Activated CD4-positive, alpha-beta T cell treated with anti-CD3 and anti-CD28 coated beads for 36 hours (primary cell): ENCODE results near the gene TPM1. TPM values are rescaled to one million over a fixed set of nuclear protein-coding genes. Genes with fewer than 3 reads are reported as not detected.

Source experiments
- ATAC-seq: fragments of 200-7000 bp; cut with Tn5 transposase; one replicate; pipeline ENCODE4 v1.10.0; 2021; ENCODE audit warnings: mild to moderate bottlenecking, moderate library complexity
- CTCF ChIA-PET: fragments of 350-600 bp; sonication (Branson Sonifier 250); formaldehyde crosslinking; loops from one replicate; lab custom pipeline; 2021; ENCODE audit warnings: antibody characterized with exemption; lab: Charles Lee
- POLR2A ChIA-PET: fragments of 350-600 bp; sonication (Branson Sonifier 250); formaldehyde crosslinking; loops from one replicate; lab custom pipeline; 2021; ENCODE audit warnings: antibody characterized with exemption, inconsistent platforms; lab: Charles Lee
- DNase-seq: peaks from one replicate; pipeline ENCODE4 v3.0.0-alpha.2; 2020
- H3K27ac Mint-ChIP-seq: one replicate; pipeline ENCODE4 v1.8.0; 2021; ENCODE audit warnings: mixed read lengths
- H3K27me3 Mint-ChIP-seq: one replicate; pipeline ENCODE4 v1.8.0; 2021; ENCODE audit warnings: mixed read lengths
- H3K36me3 Mint-ChIP-seq: one replicate; pipeline ENCODE4 v1.8.0; 2021; ENCODE audit warnings: low read depth, mixed read lengths
- H3K4me1 Mint-ChIP-seq: one replicate; pipeline ENCODE4 v1.8.0; 2021; ENCODE audit warnings: mixed read lengths
- H3K4me3 Mint-ChIP-seq: one replicate; pipeline ENCODE4 v1.8.0; 2021; ENCODE audit warnings: mild to moderate bottlenecking, moderate library complexity, mixed read lengths
- H3K9me3 Mint-ChIP-seq: one replicate; pipeline ENCODE4 v1.8.0; 2021; ENCODE audit warnings: low read depth, mixed read lengths
- intact Hi-C, 2 experiments: fragments of 100-400 bp; cut with DNase I in 1 of 2; cut with micrococcal nuclease in 1 of 2; formaldehyde crosslinking; loops; one replicate each; pipeline versions ENCODE4 v1.14.2 to v1.15.1; 2022 to 2024; cut with DNase I, micrococcal nuclease
- total RNA-seq, 2 experiments: library from RNA; stranded (reverse); gene quantifications; one replicate each; pipeline ENCODE4 v1.2.3, GENCODE V29; 2021

The TPM1 gene
- total RNA-seq, 2 experiments from 2014 or later = 7.6 to 8.9 TPM

DNA sequence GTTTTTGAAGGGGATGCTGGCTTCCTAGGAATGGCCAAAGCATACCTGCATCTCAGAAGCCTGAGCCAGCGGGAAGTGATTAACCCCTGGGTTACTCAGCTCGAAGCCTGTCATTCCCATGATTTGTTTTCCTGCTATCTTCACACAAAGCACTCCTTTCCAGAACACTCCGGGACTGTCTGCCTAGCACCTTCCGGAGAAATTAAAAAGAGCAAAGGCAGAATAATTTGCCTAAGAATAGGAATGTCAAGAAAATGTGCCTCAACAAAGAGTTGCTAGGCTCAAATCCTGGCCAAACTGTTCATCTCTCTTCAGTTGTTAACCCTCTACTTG, 34.1 kb downstream of the TPM1 start:
- H3K27me3 Mint-ChIP-seq = peaks cover 6% of the 10 kb centered on the region
- ATAC-seq = no peak
- no peak for DNase-seq
- no peaks in the 10 kb centered on the region for H3K4me1 Mint-ChIP-seq
- no peak overlapping the region for H3K4me3 Mint-ChIP-seq
- intact Hi-C loops = no loop called here
- H3K27ac Mint-ChIP-seq = no peak overlapping the region
- ChIA-PET POLR2A (no interaction called here), CTCF (interaction anchor here (1.2 kb wide), 1 partner anchor 10 kb away, joined by 6 read pairs; no protein-coding TSS in a partner anchor)
- no peaks in the 10 kb centered on the region for H3K9me3 Mint-ChIP-seq
- no peaks in the 10 kb centered on the region for H3K36me3 Mint-ChIP-seq

DNA sequence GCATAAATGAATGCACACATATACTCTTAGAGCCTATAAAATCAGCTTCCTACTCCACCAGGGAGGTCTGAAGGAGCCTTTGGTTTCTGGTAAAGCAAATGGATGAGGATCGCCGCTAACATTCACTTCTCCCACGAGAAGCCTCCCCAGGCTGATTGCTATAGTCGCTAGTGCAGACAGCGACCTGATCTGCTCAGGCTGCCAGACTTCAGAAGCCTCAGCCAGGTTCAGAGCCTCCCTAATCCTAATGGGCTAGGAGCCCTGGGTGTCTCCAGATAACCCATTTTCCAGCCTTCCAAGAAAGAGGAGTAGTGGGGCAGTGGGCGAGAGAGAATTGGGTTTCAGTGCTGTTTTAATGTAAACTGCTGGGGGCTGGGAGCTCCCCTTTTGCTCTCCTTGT, 35.4 kb downstream of the TPM1 start:
- no peaks in the 10 kb centered on the region for H3K36me3 Mint-ChIP-seq
- DNase-seq = no peak
- POLR2A ChIA-PET = no interaction called here
- intact Hi-C loops = no loop called here
- H3K9me3 Mint-ChIP-seq = no peaks in the 10 kb centered on the region
- no peaks in the 10 kb centered on the region for H3K4me1 Mint-ChIP-seq
- H3K27me3 Mint-ChIP-seq = peaks cover 6% of the 10 kb centered on the region
- no peak overlapping the region for H3K27ac Mint-ChIP-seq
- ATAC-seq = no peak
- CTCF ChIA-PET = interaction anchor here (0.7 to 1.3 kb wide), 4 partner anchors 9 to 427 kb away, joined by 3 to 6 read pairs (median 3); no protein-coding TSS in a partner anchor
- no peak overlapping the region for H3K4me3 Mint-ChIP-seq

DNA sequence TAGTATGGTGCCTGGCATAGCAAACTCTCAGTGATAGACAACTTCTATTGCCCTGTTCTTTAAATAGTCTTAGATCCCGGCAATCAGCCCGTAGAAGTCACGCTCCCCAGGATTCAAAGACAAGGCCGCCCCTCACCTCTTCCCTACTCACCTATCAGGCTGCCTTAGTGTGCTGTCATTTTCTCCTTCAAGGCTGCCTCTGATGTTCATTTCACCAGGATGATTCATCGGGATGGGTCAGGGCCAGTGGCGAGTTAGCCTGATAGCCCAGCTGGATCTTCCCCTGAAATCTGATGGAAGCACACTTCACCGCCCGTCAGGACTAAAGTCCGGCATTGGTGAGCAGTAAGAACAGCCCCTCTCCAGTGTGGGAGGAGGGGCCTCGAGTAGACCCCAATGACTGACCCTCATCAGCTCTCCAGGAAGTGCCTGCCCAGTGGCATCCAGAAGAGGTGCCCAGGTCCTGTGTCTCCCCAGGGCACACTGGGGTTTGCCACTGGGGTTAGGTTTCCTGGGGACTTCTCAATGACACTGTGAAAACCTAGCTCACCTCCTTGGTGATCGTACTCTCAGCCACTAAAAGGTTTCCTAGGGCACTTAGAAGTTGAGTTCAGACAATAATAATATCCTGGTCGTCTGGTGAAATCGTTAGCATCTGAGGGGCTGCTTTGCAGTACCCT, 37.5 kb downstream of the TPM1 start:
- ATAC-seq (no peak), DNase-seq (no peak)
- intact Hi-C loops = no loop called here
- Mint-ChIP-seq H3K36me3 (no peaks in the 10 kb centered on the region), H3K27me3 (peaks cover 6% of the 10 kb centered on the region), H3K4me3 (no peak overlapping the region), H3K4me1 (no peaks in the 10 kb centered on the region), H3K27ac (no peak overlapping the region), H3K9me3 (no peaks in the 10 kb centered on the region)
- ChIA-PET POLR2A (no interaction called here), CTCF (interaction anchor here (0.6 to 1.5 kb wide), 3 partner anchors 13 to 732 kb away, joined by 3 to 5 read pairs (median 3); no protein-coding TSS in a partner anchor)

DNA sequence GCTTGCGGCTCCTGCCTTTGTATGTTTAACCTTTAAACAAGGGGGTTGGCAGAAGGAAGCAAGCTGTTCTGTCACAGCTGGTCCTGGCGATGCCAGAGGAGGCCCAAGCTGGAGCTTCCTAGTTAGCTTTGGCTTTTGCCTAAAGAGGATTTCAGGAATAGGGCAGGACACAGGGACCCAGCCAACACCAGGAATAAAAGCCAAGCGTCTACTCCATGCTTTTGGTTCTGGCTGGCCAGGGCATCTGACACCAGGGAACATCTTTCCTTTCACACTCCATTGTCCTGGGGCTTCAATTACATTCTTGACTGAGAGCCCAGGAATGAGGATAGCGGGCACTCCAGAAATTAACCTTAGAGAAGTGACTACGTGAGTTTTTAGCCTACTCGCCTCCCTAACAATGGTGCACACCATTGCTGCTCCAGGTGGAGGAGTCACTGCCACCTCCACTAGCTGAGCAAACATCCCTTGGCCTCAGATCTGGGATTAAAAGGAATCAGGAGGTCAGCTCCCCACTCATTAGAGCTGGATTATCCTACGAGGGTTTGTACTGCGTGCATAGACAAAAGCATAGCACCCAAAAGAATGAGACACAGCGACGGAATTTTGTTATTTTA, 38.2 kb downstream of the TPM1 start:
- Mint-ChIP-seq H3K9me3 (no peaks in the 10 kb centered on the region), H3K4me1 (no peaks in the 10 kb centered on the region), H3K27ac (no peak overlapping the region), H3K27me3 (peaks cover 6% of the 10 kb centered on the region), H3K36me3 (no peaks in the 10 kb centered on the region), H3K4me3 (no peak overlapping the region)
- intact Hi-C loops = no loop called here
- ATAC-seq = no peak
- CTCF ChIA-PET = interaction anchor here (1.5 kb wide), 1 partner anchor 12 kb away, joined by 3 read pairs; no protein-coding TSS in a partner anchor
- DNase-seq = no peak
- POLR2A ChIA-PET = no interaction called here

DNA sequence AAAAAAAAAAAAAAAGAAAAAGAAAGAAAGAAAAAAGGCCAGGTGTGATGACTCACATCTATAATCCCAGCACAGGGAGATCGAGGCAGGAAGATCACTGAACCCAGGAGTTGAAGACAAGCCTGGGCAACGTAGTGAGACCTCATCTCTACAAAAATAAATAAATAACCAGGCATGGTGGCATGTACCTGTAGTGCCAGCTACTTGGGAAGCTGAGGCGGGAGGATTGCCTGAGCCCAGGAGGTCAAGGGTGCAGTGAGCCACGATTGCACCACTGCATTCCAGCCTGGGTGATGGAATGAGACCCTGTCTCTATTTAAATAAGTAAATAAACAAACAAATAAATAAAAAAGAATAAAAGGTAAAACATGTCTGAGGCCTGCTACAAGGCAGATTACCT, 39.8 kb downstream of the TPM1 start:
- Mint-ChIP-seq H3K4me1 (no peaks in the 10 kb centered on the region), H3K27me3 (peaks cover 6% of the 10 kb centered on the region), H3K9me3 (no peaks in the 10 kb centered on the region), H3K27ac (no peak overlapping the region), H3K4me3 (no peak overlapping the region), H3K36me3 (no peaks in the 10 kb centered on the region)
- intact Hi-C loops = no loop called here
- POLR2A ChIA-PET = no interaction called here
- DNase-seq (no peak), ATAC-seq (no peak)
- CTCF ChIA-PET = no interaction called here

DNA sequence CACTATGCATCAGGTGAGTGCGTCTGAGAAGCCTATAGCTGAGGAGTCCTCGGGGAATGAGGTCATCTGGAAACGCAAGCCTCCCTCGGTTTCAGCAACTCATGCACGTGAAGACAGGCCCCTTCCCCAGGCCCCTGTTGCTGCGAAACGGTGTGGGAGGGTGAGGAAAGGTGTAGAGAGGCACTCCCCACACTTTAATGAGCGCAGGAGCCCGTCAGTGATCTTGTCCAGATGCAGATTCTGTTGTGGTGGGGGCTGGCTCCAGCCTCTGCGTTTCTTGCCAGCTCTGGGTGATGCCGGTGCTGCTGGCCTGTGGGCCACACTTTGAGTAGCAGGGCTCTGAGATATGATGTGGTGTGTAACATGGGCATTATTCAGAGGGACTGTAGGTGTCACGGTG, 40.5 kb downstream of the TPM1 start:
- ATAC-seq (no peak), DNase-seq (no peak)
- ChIA-PET POLR2A (no interaction called here), CTCF (no interaction called here)
- peaks cover 5% of the 10 kb centered on the region for H3K27me3 Mint-ChIP-seq
- no peaks in the 10 kb centered on the region for H3K36me3 Mint-ChIP-seq
- H3K9me3 Mint-ChIP-seq = no peaks in the 10 kb centered on the region
- intact Hi-C loops = no loop called here
- no peaks in the 10 kb centered on the region for H3K4me1 Mint-ChIP-seq
- no peak overlapping the region for H3K27ac Mint-ChIP-seq
- no peak overlapping the region for H3K4me3 Mint-ChIP-seq

DNA sequence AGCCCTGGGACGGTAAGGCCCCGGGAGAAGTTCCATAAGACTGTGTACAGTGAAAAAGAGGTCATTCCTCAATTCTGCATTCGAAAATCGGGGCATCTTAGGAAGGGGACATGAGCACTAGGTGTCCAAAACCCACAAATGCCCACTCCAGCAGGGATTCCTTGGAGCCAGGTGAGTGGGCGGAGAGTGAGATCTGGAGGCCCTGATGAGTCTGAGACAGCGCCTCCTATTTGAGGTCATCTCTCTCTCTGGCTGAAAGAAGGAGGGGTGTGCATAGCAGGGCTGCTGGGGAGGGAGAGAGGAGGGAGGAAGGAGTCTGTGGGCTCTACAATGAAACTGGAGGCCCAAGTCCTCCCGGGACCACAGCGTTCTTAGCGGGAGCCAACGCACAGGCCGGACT, 41.0 kb downstream of the TPM1 start:
- Mint-ChIP-seq H3K4me3 (no peak overlapping the region), H3K27me3 (peaks cover 5% of the 10 kb centered on the region), H3K27ac (no peak overlapping the region), H3K9me3 (no peaks in the 10 kb centered on the region), H3K4me1 (no peaks in the 10 kb centered on the region), H3K36me3 (no peaks in the 10 kb centered on the region)
- CTCF ChIA-PET = no interaction called here
- intact Hi-C loops = no loop called here
- POLR2A ChIA-PET = no interaction called here
- ATAC-seq = no peak
- DNase-seq = no peak

DNA sequence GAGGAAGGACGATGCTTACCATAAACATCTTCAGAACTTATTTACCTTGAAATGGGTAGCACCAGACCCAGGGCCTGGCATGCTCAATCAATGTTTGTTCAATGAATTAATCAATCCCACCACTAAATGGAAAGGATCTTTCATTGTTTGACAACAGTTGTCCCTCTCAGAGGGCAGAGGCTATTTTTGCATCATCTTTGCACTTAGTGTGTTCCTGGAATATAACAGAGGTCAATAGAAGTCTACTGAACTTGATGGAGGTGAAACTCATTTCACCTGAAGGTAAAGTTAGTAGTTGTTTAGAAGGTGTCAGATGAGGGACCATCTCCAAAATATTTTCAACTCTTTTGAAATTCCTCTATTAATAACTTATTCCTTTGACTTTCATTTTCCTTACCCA, 42.3 kb downstream of the TPM1 start:
- ChIA-PET POLR2A (no interaction called here), CTCF (interaction anchor here (0.9 to 1.0 kb wide), 3 partner anchors 9 to 240 kb away, joined by 3 read pairs; no protein-coding TSS in a partner anchor)
- intact Hi-C loops = no loop called here
- DNase-seq (no peak), ATAC-seq (no peak)
- no peaks in the 10 kb centered on the region for H3K4me1 Mint-ChIP-seq
- H3K36me3 Mint-ChIP-seq = no peaks in the 10 kb centered on the region
- no peak overlapping the region for H3K4me3 Mint-ChIP-seq
- no peak overlapping the region for H3K27ac Mint-ChIP-seq
- H3K9me3 Mint-ChIP-seq = no peaks in the 10 kb centered on the region
- H3K27me3 Mint-ChIP-seq = peaks cover 2% of the 10 kb centered on the region

DNA sequence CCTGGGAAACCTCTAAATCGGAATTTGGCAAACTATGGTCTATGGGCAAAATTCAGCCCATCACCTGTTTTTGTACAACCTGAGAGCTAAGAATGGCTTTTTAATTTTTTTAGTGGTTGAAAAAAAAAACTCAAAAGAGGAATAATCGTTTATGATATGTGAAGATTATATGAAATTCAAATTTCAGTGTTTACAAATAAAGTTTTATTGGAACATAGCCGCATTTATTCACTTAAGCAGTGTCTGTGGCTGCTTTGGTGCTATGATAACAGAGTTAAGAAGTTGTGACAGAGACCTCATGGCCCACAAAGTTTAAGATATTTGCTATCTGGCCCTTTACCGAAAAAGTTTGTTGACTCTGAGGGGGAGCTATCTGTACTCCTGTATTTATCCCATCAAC, 42.7 kb downstream of the TPM1 start:
- ChIA-PET CTCF (interaction anchor here (1.0 kb wide), 1 partner anchor 38 kb away, joined by 3 read pairs; no protein-coding TSS in a partner anchor), POLR2A (no interaction called here)
- Mint-ChIP-seq H3K27me3 (peaks cover 2% of the 10 kb centered on the region), H3K4me3 (no peak overlapping the region), H3K9me3 (no peaks in the 10 kb centered on the region), H3K36me3 (no peaks in the 10 kb centered on the region), H3K4me1 (no peaks in the 10 kb centered on the region), H3K27ac (no peak overlapping the region)
- no peak for DNase-seq
- ATAC-seq = no peak
- intact Hi-C loops = no loop called here

DNA sequence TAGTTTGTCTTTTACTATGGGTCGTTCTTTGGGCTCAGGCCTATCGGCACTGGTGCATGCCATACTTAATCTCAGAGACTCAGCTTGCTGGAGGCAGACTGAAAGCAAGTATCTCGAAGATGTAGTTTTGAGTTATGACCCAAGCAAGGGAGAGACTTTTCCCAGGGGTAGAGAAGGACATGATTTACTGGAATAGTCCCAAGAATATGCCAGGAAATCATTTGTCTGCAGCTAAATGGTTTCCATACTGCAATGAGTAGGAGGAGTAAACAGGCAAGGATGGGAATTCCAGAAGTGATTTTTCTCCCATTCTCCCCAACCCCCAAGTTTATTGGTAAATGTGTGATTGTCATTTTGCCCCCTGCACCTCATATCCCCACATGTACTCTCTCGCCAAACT, 43.7 kb downstream of the TPM1 start:
- ATAC-seq (no peak), DNase-seq (no peak)
- intact Hi-C loops = no loop called here
- no peaks in the 10 kb centered on the region for H3K9me3 Mint-ChIP-seq
- no peak overlapping the region for H3K4me3 Mint-ChIP-seq
- ChIA-PET POLR2A (no interaction called here), CTCF (interaction anchor here (0.9 to 1.4 kb wide), 2 partner anchors 9 to 38 kb away, joined by 3 to 6 read pairs; no protein-coding TSS in a partner anchor)
- no peaks in the 10 kb centered on the region for H3K36me3 Mint-ChIP-seq
- H3K4me1 Mint-ChIP-seq = no peaks in the 10 kb centered on the region
- no peak overlapping the region for H3K27ac Mint-ChIP-seq
- no peaks in the 10 kb centered on the region for H3K27me3 Mint-ChIP-seq

DNA sequence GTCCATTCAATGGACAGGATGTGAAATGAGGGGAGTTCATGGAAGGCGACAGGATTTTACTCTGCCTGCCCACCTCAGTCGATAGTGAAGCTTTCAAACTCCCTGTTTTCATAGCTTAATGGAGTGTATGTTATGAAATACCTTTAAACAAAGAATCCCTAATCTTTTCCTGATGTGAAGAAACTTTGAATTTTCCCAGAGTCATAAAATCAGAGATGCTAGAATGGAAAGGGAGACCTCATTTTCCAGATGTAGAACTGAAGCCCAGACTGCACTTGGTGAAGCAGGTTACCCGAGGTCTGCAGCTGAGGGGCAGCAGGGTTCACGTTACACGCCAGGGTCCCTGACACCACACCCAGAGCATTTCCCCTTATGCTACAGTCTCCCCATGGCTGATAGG, 44.4 kb downstream of the TPM1 start:
- Mint-ChIP-seq H3K27me3 (no peaks in the 10 kb centered on the region), H3K9me3 (no peaks in the 10 kb centered on the region), H3K4me1 (no peaks in the 10 kb centered on the region), H3K36me3 (no peaks in the 10 kb centered on the region), H3K4me3 (no peak overlapping the region), H3K27ac (no peak overlapping the region)
- DNase-seq (no peak), ATAC-seq (no peak)
- ChIA-PET POLR2A (no interaction called here), CTCF (interaction anchor here (0.9 to 1.4 kb wide), 3 partner anchors 10 to 38 kb away, joined by 3 to 6 read pairs (median 4); no protein-coding TSS in a partner anchor)
- intact Hi-C loops = no loop called here
